GM18870 (cell line): ENCODE results near the gene EIF2D.
A peak's percentile ranks its signal among the peaks of the same experiment; 100 is the strongest.
"Not testable (repeated sequence)": the region's sequence is repeated elsewhere in the genome, so short reads cannot be mapped to it uniquely, and the experiment has no call there.

Source experiments
- ATAC-seq: cut with Tn5 transposase; IDR thresholded peaks from one replicate; pipeline ENCODE4 v1.9.1; 2021; ENCODE audit warnings: moderate library complexity; ENCODE audit not compliant: unreplicated experiment

Gene EIF2D

DNA sequence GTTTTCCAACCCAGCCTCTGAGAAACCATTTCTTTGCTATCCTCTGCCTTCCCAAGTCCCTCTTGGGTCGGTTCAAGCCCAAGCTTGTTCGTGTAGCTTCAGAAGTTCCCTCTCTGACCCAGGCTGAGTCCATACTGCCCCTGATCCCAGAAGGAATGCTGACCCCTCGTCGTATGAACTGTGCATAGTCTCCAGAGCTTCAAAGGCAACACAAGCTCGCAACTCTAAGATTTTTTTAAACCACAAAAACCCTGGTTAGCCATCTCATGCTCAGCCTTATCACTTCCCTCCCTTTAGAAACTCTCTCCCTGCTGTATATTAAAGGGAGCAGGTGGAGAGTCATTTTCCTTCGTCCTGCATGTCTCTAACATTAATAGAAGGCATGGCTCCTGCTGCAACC is 23.8 kb downstream of the EIF2D start:
- no peak for ATAC-seq

GRCh38 chr1:206587904-206588303 is 24.4 kb downstream of the EIF2D start:
- no peak for ATAC-seq

DNA sequence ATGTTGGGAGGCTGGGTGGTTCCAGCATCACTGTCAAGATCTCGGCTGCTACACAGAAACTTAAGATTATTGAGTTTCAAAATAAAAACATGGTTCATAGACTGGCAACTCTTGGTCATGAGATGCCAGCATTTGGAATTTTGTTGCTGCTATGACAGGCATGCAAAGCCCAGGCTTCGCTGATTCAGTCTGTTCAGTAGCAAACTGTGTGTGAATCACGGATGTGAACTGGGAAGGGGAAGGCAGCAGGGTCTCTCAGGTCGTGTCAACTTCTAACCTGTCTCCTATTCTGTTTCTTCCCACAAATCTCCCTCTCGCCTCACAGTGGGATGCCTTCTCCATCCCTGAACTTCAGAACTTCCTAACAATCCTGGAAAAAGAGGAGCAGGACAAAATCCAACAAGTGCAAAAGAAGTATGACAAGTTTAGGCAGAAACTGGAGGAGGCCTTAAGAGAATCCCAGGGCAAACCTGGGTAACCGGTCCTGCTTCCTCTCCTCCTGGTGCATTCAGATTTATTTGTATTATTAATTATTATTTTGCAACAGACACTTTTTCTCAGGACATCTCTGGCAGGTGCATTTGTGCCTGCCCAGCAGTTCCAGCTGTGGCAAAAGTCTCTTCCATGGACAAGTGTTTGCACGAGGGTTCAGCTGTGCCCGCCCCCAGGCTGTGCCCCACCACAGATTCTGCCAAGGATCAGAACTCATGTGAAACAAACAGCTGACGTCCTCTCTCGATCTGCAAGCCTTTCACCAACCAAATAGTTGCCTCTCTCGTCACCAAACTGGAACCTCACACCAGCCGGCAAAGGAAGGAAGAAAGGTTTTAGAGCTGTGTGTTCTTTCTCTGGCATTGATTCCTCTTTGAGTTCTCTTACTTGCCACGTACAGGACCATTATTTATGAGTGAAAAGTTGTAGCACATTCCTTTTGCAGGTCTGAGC is 25.5 kb downstream of the EIF2D start:
- no peak for ATAC-seq

DNA sequence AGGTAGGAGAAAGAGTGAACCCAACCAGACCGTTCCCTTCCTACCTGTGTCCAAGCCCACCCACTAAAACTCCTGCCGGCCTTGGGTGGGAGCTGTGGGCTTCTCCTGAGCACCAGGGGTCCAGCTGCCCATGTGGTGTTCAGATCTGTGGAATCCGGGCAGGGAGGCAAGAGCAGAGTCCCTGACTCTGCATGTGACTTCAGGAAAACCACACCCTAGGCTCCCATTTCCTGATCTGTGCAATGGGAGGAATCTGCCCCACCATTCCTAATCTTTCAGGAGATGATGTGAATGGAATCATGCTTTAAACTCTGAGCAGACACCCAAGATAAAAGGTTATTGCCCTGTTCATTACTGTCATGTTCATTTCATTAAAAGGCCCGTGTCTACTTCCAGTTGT is 27.6 kb downstream of the EIF2D start:
- no peak for ATAC-seq

- ATAC-seq, result no peak
These were observed 28.3 kb downstream of the EIF2D start for GRCh38 chr1:206583707-206584648.

DNA sequence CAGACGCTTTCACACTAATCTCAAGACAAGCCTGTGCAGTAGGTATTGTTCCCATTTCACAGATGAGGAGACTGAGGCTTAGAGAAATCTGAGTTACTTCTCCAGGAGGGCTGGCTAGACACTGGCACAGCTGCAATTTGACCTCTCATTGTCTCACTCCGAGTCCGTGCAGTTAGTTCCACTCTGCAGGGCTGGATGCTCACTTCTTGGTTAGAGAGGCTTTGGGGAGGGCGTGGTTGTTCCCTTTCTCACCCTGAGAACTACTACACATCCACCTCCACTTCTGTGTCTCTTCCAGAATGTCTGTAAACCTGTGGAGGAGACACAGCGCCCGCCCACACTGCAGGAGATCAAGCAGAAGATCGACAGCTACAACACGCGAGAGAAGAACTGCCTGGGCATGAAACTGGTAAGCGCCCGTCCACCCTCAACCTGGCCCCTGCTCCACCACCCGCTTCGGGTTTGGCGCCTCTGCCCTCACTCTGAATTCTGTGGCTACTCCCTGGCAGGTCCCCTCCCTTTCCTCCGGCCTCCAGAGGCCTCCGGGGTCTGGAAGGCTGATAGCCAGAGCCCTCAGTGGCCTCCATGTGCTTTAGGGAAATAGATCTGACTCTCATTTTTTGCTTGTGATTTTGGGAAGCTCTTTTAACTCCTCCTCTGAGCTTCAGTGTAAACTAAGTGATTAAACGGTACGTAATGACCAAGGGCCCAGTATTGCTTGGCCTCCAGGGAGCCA is 29.1 kb downstream of the EIF2D start:
- ATAC-seq, result no peak

- no peak for ATAC-seq
These were observed 29.7 kb downstream of the EIF2D start for GRCh38 chr1:206582537-206582936.

GRCh38 chr1:206581571-206581981 is 30.7 kb downstream of the EIF2D start:
- ATAC-seq, result no peak

- ATAC-seq, result not testable (repeated sequence)
These were observed 31.2 kb downstream of the EIF2D start for GRCh38 chr1:206581114-206581497.

DNA sequence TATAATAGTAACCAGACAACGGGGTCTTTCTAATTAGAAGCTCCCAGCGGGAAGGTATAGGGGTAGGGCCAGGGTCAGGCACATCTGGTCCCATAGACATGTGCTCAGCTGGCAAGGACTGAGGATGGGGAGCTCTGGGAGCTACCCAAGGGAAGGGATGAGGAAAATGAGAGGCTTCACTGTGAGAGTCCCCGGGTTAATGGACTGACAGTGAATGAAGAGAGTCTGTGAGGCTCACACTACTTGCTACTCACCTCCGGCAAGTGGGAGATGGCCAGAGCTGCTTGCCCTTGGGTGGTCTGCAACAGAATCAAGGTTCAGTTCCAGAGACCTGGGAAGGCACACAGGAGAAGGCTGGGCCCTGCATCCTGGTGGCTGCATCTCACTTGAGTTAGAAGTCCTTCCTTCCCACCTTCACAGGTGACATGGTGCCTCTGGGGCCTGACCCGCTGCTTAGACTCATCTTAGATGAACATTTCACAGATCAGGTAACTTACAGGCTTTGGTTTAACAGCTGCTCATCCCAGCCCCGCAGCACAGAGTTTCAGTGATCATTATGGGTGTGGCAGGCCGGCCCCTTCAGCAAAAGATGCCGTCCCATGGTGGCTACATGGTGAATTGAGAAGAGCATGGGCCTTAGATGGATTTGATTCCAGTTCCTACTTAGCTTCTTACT is 31.7 kb downstream of the EIF2D start:
- no peak for ATAC-seq

DNA sequence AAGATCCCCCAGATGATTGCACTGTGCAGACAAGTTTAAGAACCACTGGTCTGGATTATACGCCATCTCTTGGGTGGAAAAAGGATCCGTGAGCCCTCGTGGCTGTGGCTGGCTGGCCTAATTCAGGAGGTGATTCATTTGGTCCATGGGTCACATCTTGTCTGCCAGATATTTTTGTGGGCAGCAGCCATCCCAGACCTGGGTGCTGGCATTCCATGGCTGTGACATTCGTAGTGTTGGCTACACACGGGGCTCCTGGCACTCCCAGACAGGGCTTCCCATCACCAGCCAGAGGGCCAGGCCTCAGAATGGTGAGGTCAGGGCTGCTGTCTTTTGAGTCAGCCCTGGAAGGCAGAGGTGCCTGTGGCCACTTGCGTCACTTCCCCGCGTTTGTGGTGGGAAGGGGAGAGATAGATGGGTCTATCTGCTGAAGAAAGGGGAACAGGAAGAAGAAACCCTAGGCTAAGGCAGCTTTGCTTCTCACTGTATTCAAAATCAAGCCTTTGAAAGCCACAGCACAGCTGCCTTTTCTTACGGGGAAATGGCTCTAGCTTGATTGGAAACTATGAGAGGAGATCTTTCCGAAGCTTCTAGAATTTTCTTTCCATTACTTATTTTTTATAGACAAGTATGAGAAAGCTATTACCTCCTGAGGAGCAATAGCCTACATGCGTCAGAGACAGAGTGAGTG is 32.4 kb downstream of the EIF2D start:
- ATAC-seq, result peak; percentile 85

DNA sequence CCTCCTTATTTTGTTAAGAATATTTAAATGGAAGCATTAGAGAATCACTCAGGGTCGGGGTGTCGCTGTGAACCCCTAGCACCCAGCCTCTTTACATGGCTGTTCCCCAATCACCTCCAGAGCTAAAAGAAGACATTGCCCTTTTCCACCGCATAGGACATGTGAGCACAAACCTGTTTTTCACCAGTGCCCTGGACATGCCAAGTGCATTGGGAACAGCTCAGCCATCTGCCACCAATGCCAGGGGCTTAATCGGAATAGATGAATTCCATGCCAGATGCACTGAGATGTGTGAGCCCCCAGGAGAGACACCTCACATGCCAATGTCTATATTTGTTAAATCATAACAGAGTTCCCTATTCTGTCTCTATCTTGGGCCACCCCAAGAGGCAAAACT is 33.3 kb downstream of the EIF2D start:
- no peak for ATAC-seq

- ATAC-seq, result no peak
These were observed 33.9 kb downstream of the EIF2D start for GRCh38 chr1:206578068-206578977.

DNA sequence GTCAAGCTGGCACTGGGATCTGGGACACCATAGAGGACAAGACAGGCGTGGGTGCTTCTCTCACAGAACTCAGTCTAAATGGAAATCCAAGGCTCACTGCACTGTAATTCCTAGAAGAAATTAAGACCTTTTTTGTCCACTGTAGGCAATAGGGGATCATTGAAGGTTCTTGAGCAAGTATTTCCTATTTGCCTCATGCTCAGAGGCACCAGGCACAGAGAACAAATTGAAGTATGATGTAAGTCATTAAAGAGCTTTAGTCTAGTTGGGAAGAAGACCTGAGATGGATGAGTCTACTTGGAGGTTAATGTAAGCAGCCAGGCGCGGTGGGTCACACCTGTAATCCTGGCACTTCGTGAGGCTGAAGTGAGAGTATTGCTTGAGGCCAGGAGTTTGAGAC is 34.6 kb downstream of the EIF2D start:
- ATAC-seq, result no peak

DNA sequence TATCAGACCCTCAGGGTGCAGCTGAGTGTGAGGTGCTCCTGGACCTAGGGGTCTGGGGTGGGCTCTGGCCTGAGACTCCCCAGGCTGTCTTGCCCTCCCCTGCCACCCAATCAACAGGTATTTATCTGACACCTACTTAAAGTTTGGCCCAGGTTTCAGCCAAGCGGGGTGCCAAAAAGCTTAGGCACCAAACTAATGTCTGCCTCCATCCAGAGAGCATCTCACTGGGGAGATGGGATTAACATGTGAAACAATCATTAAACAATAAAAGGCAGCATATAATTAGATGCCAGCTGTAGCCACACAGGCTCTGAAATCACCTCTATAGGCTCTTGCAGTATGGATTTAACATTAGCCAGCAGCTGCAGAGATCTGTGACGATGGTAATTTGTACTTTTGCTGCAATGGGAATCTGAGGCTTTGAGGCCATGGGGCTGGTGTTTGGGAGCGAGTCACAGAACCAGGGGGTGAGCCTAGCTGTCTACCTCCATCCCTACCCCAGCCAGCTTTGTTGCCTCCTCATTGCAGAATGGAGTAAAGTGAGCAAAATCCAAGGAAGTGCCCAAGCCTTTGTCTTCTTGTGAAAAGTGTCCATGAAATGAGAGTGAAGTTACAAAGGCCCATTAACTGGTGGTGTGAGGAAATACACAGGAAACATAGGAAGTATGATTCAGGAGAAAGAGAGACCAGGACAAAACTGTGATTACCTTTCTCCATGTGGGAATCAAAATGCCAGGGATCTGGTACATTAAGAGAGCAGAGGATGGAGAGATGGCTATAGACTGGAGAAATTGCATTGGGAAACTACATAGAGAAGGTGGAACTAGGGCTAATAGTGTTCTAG is 36.1 kb downstream of the EIF2D start:
- ATAC-seq, result no peak

DNA sequence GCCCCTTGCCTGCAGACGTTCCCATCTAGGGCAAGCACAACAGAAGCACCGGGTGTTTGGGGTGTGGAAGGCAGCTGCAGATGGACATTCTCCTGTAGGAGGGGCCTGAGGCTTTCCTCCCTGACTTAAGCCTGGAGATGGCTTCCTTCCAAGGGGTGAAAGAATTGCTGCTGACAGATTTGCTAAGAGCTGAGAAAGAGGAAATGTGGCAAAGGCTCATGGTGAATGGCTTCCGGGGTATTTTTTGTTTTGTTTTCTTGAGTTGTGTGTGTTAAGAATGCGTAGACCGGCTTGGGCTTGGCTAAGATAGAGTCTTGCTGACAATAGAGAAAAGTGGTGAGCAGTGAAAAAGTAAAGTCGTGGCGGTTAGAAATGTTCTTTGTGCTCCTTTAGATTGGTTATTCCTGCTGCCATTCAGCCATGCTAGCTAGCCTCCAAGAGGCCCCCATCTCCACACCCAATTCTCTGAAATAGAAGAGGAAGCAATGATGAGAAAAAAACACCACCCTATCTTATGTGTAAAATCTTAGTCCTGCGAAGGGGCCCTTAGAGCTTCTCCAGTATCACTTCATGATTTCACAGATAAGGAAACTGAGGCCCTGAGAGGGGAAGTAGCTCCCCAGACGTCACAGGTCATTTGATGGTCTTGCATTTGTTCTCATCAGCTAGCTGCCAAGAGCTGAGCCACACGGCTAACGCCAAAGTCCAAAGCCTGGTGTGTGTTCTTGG is 36.9 kb downstream of the EIF2D start:
- ATAC-seq, result no peak

GRCh38 chr1:206573762-206574161 is 38.5 kb downstream of the EIF2D start:
- ATAC-seq, result no peak
